Activated CD4-positive, alpha-beta T cell treated with anti-CD3 and anti-CD28 coated beads, Interleukin-2, amount 50 U/mL, for 4 hours (primary cell): Measurements from ENCODE around the gene OPA1.

ENCODE experiments used
- DNase-seq, 2 experiments: peaks; one replicate each; pipeline ENCODE4 v3.0.0-alpha.2; 2020

The OPA1 gene

DNA sequence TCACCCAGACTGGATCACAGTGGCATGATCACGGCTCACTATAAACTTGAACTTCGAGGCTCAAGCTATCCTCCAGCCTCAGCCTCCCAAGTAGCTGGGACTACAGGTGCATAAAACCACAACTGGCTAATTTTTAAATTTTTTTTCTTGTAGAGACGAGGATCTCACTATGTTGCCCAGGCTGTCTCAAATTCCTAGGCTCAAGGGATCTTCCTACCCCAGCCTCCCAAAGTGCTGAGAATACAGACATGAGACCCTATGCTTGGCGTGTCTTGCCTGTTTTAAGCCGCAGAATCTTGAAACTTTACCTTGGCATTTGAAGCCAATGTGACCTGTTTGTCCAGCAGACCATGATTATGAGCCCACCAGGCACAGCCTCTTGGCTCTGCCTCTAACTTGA, 119.9 kb downstream of the OPA1 start:
- no peak for DNase-seq

GRCh38 chr3:193714523-193715137, 121.6 kb downstream of the OPA1 start:
- DNase-seq, result no peak

GRCh38 chr3:193716150-193716549, 123.1 kb downstream of the OPA1 start:
- no peak for DNase-seq

DNA sequence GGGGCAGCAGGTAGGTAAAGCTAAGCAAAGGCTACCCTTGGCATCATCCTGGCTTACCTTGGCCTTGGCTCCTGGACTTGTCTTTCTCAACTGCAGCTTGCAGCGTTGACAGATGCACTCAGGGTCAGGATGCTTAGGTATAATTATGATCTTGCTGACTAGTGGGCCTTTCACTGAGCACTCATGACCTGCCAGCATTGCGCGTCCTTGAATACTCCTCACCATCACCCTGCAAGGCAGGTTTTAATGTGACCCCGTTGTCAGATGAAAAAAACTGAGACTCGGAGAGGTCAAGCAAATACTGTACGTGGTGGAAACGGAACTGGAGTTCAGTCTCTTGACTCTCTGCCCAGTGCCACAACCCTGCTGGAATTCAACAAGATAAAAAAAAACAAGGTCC, 126.7 kb downstream of the OPA1 start:
- no peak for DNase-seq

DNA sequence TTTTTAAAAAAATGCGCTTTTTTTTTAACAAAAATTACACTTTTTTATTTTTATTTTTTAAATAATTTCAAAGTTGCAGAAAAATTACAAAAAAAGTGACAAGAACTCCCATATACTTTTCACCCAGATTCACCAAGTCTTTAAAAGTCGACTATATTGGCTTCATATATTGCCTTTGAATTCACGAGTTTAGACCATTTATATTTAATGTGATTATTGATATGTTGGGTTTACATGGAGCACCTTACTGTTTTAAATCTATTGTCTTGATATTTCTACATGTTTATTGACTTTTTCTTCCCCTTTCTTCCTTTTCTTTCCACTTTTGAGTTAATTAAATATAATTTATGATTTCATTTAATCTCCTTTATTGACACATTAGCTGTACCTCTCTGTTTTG, 127.2 kb downstream of the OPA1 start:
- no peak for DNase-seq

- no peak for DNase-seq
Measured at GRCh38 chr3:193722566-193722965, 129.6 kb downstream of the OPA1 start.

DNA sequence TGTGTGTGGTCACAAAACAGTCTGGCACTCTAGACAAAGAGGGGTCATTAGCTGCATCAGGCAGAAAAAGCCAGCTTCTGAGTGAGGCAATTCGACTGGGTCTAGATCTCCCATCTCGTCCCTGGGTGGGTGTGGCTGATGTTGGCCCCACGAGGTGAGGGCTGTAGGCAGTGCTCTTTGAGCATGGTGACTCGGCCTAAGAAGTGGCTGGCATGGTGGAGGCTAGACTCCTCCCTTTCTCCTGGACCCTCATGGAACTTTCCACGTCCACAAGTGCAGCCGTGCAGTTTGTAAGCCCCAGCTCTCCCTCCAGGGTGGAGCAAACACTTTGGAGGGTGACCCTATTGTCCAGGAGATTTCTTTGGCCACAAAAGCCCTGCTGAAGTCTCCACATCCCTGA, 134.1 kb downstream of the OPA1 start:
- no peak for DNase-seq

DNA sequence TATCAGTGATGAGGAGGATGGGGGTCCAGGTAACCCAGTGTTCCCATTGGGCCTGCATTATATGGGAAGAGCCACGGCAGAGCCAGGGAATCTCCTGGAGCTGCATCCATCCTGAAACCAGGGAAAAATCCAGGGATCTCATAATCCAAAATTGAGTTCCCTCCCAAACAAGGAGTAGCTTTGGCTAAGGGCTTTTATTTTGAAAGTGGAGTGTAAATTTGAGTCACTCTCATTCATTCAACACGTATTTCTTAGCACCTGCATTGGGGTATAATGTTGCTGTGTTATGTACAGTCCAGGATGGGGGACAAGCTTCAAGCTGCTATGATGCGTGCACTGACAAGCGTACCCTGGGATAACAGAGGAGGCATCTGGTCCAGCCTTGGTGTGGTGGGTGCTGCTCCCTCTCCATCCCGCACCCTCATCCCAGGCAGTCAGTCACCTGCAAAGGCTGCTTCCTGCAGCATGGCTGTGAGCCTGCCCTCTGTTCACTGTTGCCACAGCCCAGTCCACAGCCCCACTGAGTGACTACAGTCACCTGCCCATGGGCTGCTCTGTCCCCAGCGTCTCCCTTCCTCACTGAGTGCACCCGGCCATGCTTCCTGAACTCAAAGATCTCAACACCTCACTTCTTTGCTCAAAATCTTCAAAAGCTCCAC, 135.6 kb downstream of the OPA1 start:
- DNase-seq, result no peak

- no peak for DNase-seq
Measured at GRCh38 chr3:193729088-193729465, 136.1 kb downstream of the OPA1 start.

GRCh38 chr3:193729601-193730000, 136.6 kb downstream of the OPA1 start:
- DNase-seq, result no peak

- no peak for DNase-seq
Measured at GRCh38 chr3:193730511-193730910, 137.5 kb downstream of the OPA1 start.

DNA sequence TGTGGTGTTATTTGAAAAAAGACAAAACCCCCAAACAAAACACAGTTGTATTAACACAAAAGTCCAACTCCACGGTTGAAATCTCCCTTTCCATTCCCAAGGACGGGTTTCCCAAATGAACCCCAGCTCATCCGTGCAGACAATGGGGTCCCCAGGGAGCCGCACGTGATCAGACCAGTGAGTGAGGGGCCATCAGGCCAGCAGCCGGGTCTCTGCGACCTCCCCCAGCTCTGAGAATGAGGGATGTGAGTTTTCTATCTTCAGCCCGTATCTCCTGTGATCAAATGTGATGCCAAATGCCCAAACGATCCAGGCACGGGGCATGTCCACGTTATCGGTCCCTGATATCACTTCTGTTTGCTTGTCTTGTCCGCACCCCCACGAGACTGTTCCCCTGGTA, 138.0 kb downstream of the OPA1 start:
- no peak for DNase-seq

- no peak for DNase-seq
Measured at GRCh38 chr3:193731656-193732055, 138.6 kb downstream of the OPA1 start.

DNA sequence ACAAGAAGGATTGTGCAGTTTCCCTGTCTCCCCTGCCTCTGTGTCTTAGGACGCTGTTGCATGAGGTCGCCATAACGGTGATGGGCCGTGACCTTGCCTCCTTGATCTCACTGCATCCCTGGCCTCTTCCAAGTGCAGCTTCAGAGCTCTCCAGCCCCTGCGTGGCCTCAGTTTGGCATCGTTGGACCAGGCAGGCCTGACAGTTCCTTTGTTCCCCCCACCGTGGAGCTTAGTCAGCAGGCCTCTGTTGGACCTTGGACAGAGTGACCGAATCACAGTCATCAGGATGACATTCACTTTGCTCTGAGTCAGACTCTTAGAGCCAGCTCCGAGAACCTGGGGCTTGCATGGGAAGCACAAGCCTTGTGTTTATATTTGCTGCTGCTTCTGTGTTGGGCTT, 139.4 kb downstream of the OPA1 start:
- DNase-seq, result no peak

DNA sequence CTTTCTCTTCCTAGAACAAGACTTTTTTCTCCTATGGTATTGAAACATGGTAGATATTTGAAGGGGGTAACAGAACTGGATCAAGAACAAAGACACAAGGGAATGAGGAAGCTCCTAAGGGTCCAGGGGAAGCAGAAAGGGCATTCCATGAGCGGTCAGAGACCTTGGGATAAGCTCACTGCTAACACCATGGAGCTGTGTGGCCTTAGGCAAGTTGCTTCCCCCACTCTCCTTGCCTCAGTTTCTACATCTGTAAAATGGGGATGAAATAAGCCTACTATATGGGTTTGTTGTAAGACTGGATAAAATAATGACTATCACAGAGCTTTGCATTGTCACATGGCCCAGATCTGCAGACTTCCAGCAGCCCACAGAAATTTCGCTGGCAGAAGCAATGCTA, 139.8 kb downstream of the OPA1 start:
- no peak for DNase-seq

GRCh38 chr3:193734737-193735366, 141.8 kb downstream of the OPA1 start:
- DNase-seq, result no peak

- DNase-seq, result no peak
Measured at GRCh38 chr3:193735850-193736249, 142.8 kb downstream of the OPA1 start.

GRCh38 chr3:193736616-193737015, 143.6 kb downstream of the OPA1 start:
- DNase-seq, result no peak

- DNase-seq, result no peak
Measured at GRCh38 chr3:193737191-193737751, 144.3 kb downstream of the OPA1 start.

- DNase-seq, result no peak
Measured at GRCh38 chr3:193742628-193743027, 149.6 kb downstream of the OPA1 start.

GRCh38 chr3:193743702-193744047, 150.7 kb downstream of the OPA1 start:
- no peak for DNase-seq

DNA sequence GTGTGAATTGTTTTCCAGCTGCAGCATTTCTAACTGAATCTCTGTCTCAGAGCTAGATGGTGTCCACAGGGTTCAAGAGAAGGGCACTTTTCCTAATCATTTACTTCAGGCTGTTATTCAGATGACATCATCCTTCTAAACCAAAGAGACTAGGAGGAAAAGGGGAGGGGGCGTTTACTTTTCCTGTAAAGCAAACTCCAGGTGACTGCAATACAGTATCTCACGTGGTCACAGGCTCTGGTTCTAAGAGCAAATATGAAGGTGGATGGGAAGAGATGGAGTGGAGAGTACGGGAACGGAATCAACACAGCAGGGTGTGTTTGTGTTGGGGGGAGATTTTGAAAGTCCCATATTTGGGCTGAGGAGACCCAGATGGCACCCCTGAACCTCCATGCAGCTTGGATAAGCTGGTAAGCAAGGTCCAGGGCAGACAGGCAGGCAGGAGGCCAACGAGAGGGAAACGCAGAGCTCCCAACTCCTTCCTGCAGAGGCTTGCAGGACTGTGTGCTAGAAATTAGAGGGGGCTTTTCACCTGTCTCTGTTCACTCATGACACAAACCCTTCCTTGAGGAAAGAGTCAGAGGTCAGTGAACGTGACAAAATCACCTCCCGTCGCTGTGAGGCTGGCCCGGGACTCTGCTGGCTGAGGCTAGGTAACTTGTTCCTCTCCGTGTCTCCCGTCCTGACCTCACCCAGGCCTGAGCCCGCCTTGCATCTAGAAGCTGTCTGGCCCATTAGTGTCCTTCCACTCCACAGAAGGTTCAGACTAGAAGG, 151.2 kb downstream of the OPA1 start:
- no peak for DNase-seq

DNA sequence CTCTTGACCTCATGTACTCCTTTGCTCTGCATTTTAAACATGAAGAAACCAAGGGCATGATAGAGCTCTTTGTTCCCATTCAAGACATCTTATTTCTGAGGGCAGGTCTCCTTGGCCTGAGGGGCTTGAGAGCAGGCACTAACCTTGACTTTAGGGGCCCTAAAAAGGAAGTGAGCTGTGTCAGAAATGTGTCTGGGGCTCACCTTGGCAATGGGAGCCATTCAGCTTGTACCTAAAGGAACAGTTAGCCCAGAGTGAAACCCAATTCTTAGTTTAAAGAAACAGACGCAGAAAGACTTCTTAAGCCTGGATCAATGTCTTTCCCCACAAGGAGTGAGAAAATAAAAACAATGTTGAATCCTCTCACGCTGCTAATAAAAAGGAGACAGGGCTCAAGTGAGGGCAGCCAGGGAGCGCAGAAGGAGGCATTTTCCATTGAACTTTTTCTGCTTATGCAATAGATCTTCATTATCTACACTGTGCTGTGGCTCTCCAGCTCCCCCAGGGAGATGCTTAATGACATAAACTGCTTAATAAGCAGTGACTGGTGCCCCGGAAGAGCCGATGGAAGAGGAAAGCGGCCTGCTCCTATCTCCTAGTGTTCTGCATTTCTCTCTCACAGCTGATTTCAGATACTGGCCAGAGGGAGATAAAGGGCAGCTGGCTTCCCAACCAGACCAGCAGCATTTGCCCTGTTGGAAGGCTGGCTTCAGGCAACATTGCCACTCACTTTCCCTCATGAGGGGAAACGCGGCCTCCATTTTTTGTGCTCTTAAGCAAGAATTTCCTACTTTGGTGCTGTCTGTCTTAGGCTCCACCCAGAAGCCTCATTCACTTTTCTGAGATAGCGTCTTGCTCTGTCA, 152.0 kb downstream of the OPA1 start:
- DNase-seq, result no peak
